GM21825 (cell line): ENCODE results near the gene DNAH12.

Source experiments
- ATAC-seq: cut with Tn5 transposase; IDR thresholded peaks from one replicate; pipeline ENCODE4 v1.9.1; 2021; ENCODE audit warnings: mild to moderate bottlenecking, moderate library complexity; ENCODE audit not compliant: unreplicated experiment

DNAH12 gene

GRCh38 chr3:57256844-57257243 lies 287.3 kb downstream of the DNAH12 start:
- no peak for ATAC-seq

- ATAC-seq, result no peak
Observed at GRCh38 chr3:57252404-57252803, 291.7 kb downstream of the DNAH12 start.

- ATAC-seq, result no peak
Observed at GRCh38 chr3:57244946-57245345, 299.2 kb downstream of the DNAH12 start.
